RKO (cell line): ENCODE data around the gene HABP2.

Experiments
- DNase-seq: peaks from one replicate; pipeline ENCODE4 v3.0.0-alpha.2; 2016; ENCODE audit warnings: low spot score

Gene HABP2

DNA sequence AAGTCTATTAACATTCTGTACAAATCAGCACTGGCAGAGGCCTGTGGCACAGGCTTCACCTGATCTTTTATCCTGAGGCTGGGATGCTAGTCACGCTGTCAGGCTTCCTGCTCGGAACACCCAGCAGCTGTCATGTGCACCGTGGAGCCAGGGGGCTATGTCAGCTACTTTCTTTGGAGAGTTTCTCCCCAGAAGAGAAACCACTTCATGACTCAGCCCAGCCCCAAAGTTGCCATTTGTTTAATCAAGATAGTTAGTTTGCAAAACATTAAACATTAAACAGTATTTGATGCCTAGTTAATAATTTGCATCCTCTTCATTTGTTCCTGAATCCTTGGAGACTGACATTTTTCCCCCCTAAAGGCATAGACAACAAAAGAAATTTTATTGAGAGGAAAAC lies at the start of gene HABP2:
HABP2 (plus strand) TSS at position 353 of the 400 bp plus-strand sequence. CDS start 69 bp downstream, outside the sequence.
- DNase-seq, result no peak

DNA sequence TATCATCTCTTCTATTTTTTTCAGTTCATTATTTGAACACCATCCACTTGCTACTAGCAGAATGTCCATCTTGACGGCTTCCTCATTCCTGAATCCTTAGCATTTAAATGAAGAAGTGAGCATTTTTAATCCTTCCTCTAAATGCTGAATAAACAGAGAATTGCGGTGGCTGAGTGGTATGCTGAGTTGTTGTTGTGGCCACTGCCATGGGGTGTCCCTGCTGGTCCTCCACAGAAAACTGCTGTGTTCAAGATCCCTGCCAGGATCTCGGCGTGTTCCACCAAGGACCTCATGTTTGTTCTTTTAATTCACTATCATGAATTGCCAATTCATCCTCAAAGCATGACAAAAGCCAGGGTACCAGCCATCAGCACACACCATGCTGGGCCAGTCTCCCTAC lies 48.9 kb upstream of the HABP2 start:
- no peak for DNase-seq

DNA sequence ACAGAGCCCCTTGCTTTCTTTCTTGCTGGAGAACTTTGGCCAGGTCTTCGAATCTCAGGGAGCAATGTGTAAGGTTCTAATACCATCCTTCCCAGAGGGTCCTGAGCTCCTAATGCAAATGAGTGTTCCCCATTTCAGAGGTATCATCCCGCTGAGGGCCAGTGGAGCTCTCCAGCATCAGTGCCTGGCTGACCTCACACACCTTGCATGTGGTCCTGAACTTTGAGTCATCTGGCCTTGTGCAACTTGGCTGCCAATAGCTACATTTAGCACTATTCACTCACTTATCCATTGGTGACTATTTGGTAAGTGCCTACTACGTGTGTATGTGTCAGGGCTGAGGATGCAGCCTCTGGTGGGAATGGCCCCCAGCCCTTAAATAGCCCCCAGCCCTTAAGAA lies 48.4 kb upstream of the HABP2 start:
- no peak for DNase-seq

DNA sequence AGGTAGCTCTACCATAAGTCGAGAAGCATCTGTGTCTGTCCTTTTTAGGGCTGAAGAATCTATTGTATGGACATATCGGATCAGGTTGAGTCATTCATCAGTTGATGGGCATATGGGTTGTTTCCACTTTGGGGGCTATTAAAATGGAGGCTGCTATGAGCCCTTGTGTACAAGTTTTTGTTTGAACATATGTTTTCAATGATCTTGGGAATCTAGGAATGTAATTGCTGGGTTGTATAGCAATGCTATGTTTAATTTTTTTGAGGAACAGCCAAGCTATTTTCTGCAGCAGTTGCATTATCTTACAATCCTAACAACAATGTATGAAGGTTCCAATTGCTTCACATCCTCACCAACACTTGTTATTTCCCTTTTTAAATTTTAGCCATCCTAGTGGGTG lies 46.4 kb upstream of the HABP2 start:
- no peak for DNase-seq

DNA sequence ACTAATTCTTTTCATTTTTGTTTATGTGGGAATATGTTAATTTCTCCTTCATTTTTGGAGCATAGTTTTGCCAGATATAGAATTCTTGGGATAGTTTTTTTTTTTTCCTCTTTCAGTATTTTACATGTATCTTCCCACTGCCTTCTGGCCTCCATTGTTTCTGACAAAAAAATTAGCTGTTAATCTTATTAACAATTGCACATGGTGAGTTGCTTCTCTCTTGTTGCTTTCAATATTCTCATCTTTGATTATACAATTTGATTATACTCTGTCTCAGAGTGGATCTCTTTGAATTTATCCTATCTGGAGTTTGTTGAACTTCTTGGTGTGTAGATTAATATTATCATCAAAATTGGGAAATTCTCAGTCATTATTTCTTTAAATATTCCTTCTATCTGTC lies 41.4 kb upstream of the HABP2 start:
- no peak for DNase-seq

DNA sequence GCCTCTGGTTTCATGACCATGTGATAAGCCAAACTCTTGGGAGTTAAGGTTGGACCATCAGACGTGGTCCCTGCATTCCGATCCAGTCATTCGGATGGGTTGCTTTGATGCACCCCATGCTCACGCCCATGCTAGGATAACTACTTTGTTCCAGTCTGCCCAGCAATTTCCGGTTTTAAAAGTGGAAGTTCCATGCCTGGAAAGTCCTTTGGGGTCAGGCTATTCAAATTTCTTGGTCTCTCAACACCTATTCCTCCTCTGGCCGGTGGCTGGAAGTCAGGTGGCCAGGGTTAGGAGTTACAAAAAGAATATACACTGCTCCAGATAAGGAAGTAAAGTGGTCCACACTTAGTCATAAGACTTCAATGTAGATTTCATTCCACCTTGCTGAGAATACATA lies 37.7 kb upstream of the HABP2 start:
- DNase-seq, result no peak

DNA sequence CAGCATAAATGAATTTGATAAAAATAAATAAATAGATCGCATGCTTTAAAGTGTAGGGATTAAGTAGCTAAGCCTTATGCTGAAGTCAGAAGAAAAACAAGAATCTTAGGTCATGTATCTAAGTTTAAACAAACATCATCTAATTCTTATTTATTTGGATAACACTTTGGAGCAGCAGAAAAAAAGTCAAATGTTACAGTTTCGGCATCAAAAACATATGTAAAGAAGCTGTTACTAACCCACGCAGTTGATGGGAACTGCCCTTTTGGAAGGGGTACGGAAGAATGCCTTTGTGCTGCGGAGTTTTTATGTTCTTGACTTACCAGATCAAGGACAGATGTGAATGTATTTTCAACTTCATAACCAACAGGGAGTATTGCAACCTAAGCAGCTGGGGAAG lies 37.3 kb upstream of the HABP2 start:
- DNase-seq, result no peak

DNA sequence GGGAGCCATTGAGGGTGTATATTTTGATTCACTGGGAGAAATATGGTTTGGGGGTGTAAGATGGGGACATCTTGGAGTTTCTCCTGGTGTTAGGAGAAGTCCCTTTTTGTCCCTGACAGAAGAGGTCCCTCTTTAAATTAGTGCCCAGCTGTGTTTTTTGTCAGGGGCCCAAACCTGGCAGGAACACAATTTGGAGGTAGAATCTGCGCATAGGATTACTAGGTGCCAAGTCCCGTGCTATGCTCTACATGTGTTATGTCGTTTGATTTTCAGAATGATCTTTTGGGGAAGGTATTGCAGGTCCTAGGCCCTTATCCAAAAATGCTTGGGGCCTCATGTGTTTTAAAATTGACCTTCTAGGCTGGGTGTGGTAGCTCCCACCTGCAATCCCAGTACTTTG lies 36.8 kb upstream of the HABP2 start:
- DNase-seq, result no peak

DNA sequence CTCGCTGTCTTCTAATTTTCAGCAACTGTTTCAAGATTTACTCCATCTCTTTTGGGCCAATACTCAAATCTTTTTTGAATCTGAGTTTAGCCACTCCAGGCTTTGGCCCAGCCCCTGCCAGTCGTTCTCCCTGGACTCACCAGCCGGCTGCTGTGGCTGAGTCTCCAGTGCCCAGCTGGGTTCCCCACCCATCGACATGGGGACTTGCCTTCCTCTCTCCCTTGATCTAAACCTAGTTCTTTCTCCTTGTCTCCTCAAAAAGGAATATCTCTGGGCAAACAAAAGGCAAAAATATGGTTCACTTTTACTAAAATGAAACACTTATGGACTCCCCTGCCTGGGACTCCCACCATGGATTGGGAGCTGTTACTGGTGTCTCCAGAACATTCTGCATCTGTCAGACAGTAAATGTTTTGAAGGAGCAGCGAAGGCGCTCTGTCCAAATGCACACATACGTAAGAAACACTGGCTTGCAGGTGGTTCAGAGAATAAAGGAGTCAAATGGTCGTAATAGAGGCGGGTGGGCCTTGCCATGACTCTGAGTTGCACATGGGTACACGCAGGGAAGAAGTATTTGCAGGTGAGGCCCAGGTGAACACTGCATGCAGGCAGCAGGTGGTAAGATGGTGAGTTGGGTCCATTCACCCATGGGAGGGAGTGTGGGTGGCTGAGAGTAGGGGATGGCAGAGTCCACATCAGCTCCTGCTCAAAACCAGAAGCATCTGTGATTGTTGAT lies 35.5 kb upstream of the HABP2 start:
- no peak for DNase-seq

DNA sequence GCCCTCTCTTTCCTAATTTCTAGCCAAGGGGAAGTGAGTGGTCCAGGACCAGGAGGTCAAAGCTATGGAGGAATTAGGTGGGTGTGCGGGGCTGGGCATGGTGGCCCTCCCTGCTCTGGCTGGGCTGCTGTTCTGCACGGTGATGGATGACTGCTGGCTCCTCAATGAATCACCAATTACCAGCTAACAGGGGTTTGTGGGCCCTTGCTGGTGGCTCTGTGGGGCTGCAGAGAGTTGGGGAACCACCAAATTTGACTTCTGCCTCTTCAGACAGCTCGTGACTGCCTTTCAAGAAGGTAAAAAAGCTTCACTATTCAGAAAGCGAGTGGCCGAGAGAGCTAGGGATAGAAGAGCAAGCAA lies 35.0 kb upstream of the HABP2 start:
- DNase-seq, result no peak

DNA sequence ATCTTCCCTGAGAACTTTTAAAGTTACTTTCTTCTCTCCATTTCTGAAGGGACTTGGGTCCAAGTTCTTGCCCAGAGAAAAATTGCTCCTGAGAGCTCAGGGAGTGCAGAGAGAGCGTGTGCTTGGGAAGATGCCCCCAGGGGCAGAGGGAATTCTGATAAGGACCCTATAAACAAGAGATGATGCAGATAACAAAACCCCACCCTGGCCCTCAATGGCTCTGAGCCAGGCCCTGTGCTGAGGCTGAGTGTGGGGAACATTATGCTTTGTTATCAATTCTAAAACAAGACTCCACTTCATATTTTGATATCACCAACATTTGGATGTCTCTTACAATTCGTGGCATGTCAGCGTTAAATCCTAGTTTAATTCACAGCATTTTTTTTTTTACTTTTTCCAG lies 34.4 kb upstream of the HABP2 start:
- no peak for DNase-seq

DNA sequence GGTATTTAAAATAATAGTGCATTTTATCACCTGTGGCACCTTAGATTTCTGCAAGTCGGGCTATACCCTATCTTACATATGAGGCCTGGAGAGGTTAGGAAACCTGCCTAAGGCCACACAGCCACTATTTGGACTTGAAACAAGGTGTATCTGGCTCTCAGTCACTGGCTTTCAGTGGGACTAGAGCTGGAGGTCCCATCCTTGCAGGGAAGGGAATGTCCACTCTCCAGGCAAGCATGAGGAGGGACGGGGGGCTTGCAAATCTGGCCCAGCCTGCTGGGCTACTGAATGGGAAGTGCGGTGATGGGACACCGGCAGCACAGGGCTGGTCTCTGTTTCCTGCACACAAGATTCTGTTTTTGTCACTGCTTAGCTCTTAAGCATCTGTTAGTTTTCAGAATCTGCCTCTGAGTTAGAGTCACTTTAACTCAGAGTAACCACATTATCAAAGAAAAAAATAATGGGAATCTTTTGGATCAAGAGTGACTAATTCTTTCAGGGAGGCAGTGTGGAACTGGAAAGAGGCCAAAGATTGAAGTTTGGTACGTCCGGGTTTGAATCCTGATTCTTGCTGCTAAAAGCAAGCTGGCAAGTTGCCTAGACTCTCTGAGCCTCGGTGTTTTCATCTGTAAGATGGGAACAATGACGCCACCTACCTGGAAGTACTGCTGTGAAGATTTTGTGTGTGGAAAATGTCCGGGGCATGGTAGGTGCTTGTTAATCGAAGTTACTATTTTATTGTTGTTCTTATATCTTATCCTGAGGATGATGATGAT lies 33.8 kb upstream of the HABP2 start:
- no peak for DNase-seq

DNA sequence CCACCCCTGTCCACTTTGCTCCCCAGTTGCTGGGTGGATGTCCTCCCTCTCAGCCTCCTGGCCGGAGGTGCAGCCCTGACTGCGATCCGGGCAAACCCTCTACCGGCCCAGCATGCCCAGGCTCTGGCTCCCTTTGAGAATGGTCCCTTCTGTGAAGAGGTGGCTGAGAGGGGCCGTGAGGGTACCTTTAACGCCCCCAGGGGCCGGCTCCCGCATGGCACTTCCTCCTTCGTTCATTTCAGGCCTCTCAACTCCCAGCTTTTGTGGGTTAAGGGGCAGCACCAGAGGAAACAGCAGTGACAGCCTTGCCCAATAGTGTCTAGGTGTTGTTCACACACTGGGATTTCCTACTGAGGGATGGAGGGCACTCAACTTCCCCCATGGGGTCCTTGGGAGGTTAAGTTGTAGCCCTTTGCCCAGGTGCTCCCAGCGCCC lies 33.2 kb upstream of the HABP2 start:
- DNase-seq, result no peak

DNA sequence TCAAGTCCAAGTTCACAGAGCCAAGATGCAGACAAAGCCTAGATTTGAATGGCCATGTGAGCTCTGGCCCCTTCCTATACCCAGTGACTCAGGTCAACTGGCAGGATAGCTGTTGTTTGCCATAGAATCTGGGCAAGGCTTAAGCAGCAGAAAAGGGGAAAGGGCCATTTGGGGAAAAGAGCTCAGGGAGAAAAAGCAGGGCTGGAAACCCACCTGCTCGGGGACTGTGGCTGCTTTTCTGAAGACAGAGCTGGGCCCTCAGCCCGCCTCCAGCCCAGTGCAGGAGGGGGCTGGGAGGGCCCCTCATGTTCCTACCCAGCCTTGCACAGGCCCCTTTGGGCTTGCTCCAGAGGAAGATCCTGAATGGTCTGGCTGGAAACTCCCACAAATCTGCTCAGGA lies 32.6 kb upstream of the HABP2 start:
- no peak for DNase-seq

DNA sequence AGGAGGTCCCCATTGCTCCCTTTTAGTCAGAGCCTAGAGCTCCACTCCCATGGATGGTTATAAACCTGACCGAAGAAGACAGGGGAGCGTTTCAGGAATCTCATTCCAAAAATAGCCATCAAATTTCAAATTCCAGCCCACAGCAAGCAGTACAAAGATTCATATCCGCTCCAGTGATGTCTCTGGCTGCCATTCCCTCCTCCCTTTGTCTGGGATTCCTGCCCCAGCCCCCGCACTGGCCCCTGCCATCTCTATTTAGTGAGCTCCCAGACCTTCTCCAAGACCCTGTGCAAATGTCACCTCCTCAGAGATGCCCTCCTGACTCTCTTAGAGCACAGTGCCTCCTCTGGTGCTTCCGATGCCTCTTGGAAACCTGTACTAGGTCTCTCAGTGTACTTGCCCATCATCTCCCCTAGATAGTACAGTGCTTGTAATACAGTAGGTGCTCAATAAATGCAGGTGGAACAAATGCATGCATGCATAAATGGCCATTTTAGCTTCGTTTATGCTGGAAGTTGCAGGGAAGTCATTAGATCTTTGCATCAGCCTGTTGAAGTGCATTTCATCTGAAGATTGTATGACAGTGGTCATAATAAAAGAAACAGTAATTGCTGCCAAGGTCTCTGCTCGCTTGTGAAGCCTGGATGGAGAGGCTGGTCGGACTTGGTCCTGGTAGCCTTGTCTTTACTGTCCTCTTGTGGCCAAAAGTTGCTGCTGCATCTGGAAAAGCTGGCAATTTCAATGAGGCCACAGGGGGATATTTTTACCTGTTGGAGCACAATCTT lies 32.0 kb upstream of the HABP2 start:
- DNase-seq, result peak; percentile 76

DNA sequence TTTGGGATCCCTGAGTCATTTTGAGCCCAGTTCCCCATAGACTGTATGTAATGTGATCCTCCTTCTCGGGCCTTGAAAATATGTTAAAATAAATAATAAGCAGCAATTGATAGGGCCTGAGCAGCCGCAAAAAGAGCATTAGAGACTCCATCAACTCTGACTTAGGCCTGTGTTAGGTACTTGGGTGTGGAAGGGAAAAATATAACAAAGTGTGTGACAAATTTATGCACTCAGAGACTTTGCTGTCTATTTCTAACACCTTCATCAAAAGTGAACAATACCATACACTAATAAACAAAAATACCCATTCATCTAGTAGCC lies 31.4 kb upstream of the HABP2 start:
- DNase-seq, result no peak

DNA sequence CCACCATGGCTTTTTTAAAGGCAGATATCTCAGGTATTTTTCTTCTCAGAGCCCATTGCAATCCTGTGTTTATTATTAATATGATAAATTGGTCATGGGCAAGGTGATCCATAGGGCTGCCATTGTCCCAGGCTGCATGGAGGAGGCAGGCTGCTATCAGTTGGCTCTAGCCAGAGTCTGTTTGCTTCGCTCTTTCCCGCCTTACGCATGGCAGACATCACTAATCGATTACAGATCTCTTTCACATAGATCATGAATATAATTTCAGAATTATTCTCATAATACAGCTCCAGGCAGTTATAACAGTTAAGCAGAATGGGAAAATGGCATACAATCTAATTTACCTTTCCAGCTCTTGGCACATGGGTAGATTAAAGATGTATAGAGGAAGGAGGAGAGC lies 30.4 kb upstream of the HABP2 start:
- no peak for DNase-seq

DNA sequence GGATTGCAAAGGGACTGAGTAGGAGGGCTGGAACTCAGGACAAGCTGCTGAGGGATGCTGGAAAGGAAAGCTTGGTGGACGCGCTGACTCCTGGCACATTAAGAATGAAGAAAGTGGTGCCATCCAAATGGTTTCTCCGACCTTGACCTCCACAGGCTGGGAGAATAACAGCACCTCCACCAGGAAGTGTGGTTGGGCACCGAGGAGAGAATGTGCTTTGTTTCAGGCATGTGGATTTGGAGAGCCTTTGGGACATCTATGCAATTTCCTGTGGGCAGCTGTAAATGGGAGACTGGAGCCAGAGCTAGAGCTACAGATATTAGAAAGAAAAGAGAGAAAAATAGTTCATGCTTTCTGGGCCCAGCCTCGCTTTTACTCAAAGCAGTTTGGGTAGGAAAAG lies 29.8 kb upstream of the HABP2 start:
- DNase-seq, result no peak

DNA sequence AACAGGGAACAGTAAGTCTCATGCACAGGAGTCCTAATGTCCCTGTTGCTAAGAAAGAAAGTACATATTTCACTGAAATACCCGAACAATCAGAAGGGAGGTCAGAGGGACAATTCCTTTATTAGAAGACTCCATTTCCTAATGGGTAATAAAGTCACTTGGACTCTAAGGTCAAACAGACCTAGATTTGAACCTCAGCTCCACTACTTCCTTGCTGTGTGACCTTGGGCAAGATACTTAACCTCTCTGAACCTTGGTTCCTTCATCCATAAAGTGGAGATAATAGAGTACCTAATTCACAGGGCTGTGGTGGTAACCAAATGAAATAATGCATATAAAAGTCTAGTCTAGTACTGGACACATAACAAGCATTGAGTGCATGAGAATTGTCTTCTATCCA lies 29.2 kb upstream of the HABP2 start:
- no peak for DNase-seq

DNA sequence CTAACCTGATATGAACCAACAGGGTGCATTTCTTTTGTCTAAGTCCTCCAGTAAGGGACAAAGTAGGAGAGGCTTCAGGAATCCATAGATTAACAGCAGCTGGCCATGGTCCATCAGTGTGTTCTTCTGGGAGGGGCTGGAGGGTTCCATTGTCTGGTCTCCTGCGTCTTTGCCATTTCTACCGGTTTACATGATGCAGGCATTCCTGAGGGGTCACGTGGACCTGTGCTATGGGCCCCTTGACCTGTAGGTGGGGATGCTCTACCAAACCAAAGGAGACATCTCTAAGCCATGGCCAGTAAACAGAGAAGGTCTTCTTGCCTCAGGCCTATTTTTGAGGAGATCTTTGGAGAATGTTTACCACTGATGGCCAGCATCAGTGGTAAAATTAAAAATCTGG lies 28.7 kb upstream of the HABP2 start:
- DNase-seq, result no peak

DNA sequence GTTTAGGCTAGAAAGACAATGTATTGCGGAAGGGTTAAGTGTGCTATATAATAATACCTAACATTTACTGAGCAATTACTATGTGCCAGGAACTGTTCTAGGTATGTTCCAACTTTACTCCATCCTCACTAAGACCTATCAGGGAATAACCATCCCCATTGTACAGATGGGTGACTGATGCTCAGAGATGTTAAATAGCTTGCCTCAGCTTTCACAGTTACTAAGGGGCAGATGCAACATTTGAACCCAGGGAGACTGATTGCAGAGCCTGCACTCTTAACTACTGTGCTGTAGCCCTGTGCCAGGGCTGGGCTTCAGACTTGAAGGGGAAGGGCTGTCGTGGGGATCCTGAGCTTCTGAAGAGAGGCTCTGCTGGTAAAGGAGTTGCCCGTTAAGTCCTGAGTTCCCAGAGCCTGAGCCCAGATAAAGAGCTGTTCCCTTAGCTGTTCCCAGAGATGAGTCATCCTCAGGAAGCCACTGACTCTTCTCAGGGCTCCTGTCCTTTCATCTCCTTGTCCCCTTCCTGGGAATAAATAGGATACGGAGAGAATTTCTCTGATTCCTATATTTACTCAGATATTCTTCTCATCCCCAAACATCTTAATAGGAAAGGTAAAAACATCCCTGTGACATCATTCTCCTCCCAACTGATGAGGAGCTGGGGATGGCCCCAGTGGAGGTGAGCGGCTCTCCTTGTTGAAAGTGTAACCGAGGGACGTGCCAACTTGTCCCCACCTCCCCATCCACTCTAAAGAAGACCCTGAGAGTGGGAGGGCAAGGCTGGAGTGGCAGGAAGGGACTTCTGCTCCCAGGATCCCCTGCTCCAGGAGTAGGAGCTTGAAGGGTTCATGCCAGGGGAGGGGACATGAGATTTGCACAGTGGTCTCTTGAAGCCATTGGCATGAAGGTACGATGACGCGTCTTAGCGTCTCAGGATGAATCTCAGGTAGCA lies 28.0 kb upstream of the HABP2 start:
- peak; percentile 9 for DNase-seq

DNA sequence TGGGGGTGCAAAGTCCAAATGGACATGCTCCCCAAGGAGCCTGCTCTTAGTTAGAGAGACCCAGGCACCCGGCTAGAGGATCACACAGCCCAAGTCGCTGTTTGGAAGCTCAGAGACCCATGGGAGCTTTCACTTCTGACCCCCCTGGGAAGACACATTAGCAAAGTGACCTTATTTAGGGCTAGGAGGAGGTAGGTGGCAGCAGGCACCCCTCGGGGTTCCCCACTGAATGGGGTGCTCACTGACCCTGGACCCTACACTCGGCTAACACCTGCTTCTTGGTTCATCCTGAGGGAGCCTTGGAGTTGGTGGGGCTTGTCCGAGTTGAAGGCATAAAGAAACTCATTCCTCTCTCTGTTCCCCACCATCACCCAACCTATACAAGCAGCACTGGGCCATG lies 27.1 kb upstream of the HABP2 start:
- DNase-seq, result no peak
